ENCODE measurements around the gene AQP2.

DNA sequence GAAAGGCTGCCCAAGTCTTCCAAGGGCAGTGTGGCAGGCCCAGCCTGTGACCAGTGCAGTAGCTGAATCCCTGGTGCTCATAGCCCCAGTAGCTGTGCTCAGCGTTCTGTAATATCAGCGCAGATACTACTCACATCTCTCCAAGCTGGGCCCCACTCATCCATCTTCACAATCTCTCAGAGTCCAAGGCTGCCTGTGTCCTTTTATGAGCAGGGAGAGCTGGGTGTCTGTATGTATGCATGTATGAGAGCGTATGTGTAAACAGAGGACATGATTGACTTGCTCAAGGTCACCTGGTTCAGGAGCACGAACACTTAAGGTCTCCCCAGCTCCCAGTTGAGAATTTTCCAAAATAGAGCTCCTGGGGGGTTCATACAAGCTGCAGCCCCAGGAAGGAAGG lies 27.6 kb downstream of the AQP2 start:
- no peak for TF ChIP-seq POLR2A (IDR thresholded peaks at IDR 0.05; ENCODE audit: low read length)
- no peak for TF ChIP-seq GATA1 (IDR thresholded peaks at IDR 0.05; ENCODE audit: low read depth, low read length)

Measured in erythroblast (primary cell).